Stomach (tissue), 9 donors: Measurements from ENCODE around the gene SPATA9. TPM values are rescaled to one million over a fixed set of nuclear protein-coding genes. Genes with fewer than 3 reads are reported as not detected.
"Not testable (repeated sequence)": the region's sequence is repeated elsewhere in the genome, so short reads cannot be mapped to it uniquely, and the experiment has no call there.

Source experiments
- DNase-seq, 2 donors: peaks; one replicate each; pipeline versions ENCODE4 v3.0.0 to v3.0.0-alpha.2; 2013 to 2019
- H3K27ac ChIP-seq, 5 donors: fragments of 200-600 bp in 4 of 5; sonication (generic) in 4 of 5; one replicate each; pipeline ENCODE4 v1.5.1; 2013 to 2019; ENCODE audit warnings: mild to moderate bottlenecking in 1 of 5, moderate library complexity in 1 of 5
- H3K27me3 ChIP-seq, 3 donors: fragments of 200-600 bp; sonication (generic); one replicate each; pipeline ENCODE4 v1.5.1; 2017 to 2019; ENCODE audit warnings: mixed run types in 1 of 3
- H3K36me3 ChIP-seq, 4 donors: fragments of 200-600 bp; sonication (generic); 1 replicate in 3 of 4; 2 replicates in 1 of 4; pipeline ENCODE4 v1.5.1; 2016 to 2019
- H3K4me1 ChIP-seq, 4 donors: fragments of 200-600 bp; sonication (generic); one replicate each; pipeline ENCODE4 v1.5.1; 2016 to 2019
- H3K4me3 ChIP-seq, 4 donors: fragments of 200-600 bp; sonication (generic) in 3 of 4; one replicate each; pipeline ENCODE4 v1.5.1; 2016 to 2019; ENCODE audit warnings: mild to moderate bottlenecking in 1 of 4
- H3K9me3 ChIP-seq, 4 donors: fragments of 200-600 bp; sonication (generic); one replicate each; pipeline ENCODE4 v1.5.1; 2016 to 2019
- CTCF ChIP-seq, 7 experiments: fragments of 450-650 bp in 4 of 7; fragments of 200-600 bp in 3 of 7; sonication (generic) in 3 of 7; IDR thresholded peaks; one replicate each; pipeline ENCODE4 v1.5.1; 2016 to 2019; ENCODE audit warnings: antibody characterized with exemption in 7 of 7, control low read depth in 2 of 7, mild to moderate bottlenecking in 1 of 7
- EP300 ChIP-seq: sonication (generic); formaldehyde crosslinking; IDR thresholded peaks from one replicate; pipeline ENCODE4 v1.6.1; 2017; ENCODE audit warnings: antibody characterized with exemption
- POLR2A ChIP-seq, 4 donors: fragments of 450-650 bp; IDR thresholded peaks; one replicate each; pipeline ENCODE4 v1.6.1; 2016; ENCODE audit warnings: antibody characterized with exemption in 4 of 4, control low read depth in 2 of 4, mild to moderate bottlenecking in 1 of 4, moderate library complexity in 1 of 4
- POLR2AphosphoS5 ChIP-seq, 3 donors: sonication (generic); formaldehyde crosslinking; IDR thresholded peaks; one replicate each; pipeline ENCODE4 v1.6.1; 2016; ENCODE audit warnings: antibody characterized with exemption in 3 of 3
- WGBS, 5 donors: extraction: QIAGEN DNeasy Blood & Tissue Kit in 3 of 5; methylation state at CpG; one replicate each; pipeline versions ENCODE4 v1.1.5 to v1.1.7; 2013 to 2018; 5-methylcytosine and 5-hydroxymethylcytosine counted together
- intact Hi-C: fragments of 100-400 bp; cut with DNase I; formaldehyde crosslinking; loops from one replicate; pipeline ENCODE4 v1.15.1; 2023; ENCODE audit warnings: low total_unique reads
- polyA plus RNA-seq, 3 donors: library from polyadenylated mRNA; stranded (reverse); fragments of 200-250 nt; gene quantifications; one replicate each; pipeline ENCODE4 v1.2.3, GENCODE V29; 2013
- total RNA-seq, 5 donors: library from RNA; depleted of rRNA; stranded (reverse); fragments of >200 nt; gene quantifications; one replicate each; pipeline versions ENCODE4 v1.1.0 to v1.2.3, GENCODE V29; 2014 to 2016
- donor health status: healthy with polysubstance abuse.
- donor health status: Bipolar disorder and iron deficiency.
- donor health status: healthy.

Gene SPATA9
- total and polyA plus RNA-seq, 8 donors: 0.35 to 0.55 TPM; not detected in 6

DNA sequence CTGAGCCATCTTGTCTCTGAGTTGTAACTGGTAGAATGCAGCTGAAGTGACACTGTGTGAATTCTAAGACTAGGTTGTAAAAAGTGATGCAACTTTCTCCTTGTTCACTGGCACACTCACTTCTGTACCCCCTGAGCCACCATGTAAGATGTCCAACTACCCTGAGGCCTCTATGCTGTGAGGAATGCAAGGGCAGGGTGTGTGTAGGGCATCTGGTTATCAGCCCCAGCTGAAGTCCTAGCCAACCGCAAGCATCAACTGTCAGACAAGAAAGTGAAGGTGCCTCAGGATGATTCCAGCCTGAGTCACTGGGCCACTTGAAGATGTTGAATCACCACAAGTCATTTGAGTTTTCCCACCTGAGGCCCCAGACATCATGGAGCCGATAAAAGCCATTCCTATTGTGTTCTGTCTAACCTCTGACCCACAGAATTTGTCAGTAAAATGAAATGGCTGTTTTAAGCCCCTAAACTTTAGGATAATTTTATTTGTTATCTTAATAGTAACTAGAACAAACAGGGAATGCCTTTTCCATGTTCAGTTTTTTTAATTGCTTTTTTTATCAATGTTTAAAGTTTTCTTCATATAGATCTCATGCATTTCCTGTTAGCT is 29.7 kb upstream of the SPATA9 start:
- Histone ChIP-seq H3K36me3 (peaks cover 0 to 3% (median 0%) of the 10 kb centered on the region in 4 donors), H3K9me3 (no peaks in the 10 kb centered on the region), H3K27ac (no peak overlapping the region), H3K27me3 (no peaks in the 10 kb centered on the region), H3K4me1 (peaks cover 0 to 12% (median 7%) of the 10 kb centered on the region in 4 donors), H3K4me3 (no peak overlapping the region)
- TF ChIP-seq CTCF (IDR thresholded peaks at IDR 0.05) (no peak), EP300 (no peak), POLR2AphosphoS5 (IDR thresholded peaks at IDR 0.05) (no peak), POLR2A (IDR thresholded peaks at IDR 0.05) (no peak)
- DNase-seq: no peak
- intact Hi-C loops: no loop called here
- WGBS, 5 donors: 33 to 71% (median 68%) methylated on average over 2 of the region's 2 CpGs

- H3K36me3 ChIP-seq: peaks cover 0 to 3% (median 0%) of the 10 kb centered on the region in 4 donors
- intact Hi-C loops: no loop called here
- no peaks in the 10 kb centered on the region for H3K27me3 ChIP-seq
- WGBS, 5 donors: 92 to 96% (median 94%) methylated on average over 27 of the region's 27 CpGs
- H3K9me3 ChIP-seq: no peaks in the 10 kb centered on the region
- TF ChIP-seq EP300 (no peak), CTCF (IDR thresholded peaks at IDR 0.05) (no peak), POLR2AphosphoS5 (IDR thresholded peaks at IDR 0.05) (no peak), POLR2A (IDR thresholded peaks at IDR 0.05) (no peak)
- H3K4me3 ChIP-seq: no peak overlapping the region
- peaks cover 0 to 12% (median 7%) of the 10 kb centered on the region in 4 donors for H3K4me1 ChIP-seq
- DNase-seq: no peak
- H3K27ac ChIP-seq: no peak overlapping the region
Observed at GRCh38 chr5:95711501-95712346, 28.9 kb upstream of the SPATA9 start.

DNA sequence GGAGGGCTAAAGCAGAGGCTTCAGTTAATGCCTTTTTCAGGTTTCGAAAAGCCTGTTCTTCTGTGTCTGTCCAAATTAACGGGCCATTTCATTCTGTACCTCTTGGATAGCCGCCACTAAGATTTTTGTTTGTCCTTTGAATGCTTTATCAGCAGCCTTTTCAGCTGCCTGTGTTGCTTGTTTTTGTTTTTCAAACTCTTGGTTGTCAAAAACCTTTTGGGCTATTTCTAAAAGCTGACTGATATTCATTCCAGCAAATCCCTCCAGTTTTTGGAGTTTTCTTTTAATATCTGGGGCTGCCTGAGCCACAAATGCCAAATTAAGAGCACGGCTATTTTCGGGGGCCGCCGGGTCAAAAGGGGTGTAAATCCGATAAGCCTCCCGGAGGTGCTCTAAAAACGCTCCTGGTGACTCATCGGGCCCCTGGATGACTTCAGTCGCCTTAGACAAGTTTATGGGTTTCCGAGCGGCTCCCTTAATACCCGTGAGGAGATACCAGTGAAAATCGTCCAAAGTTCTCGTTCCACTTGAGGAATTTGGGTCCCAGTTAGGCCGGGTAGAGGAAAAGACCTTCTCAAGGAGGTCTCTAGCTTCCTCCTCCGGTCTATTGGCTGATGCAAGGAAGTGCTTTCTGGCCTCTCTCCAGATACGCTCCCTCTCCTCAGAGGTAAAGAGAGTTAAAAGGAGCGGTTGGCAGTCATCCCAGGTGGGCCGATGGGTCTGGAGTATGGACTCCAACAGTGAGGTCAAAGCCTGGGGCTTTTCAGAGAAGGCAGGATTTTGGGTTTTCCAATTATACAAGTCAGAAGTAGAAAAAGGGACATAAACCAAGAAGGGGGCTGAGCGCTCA is 28.1 kb upstream of the SPATA9 start:
- intact Hi-C loops, DNase-seq, H3K9me3 ChIP-seq, H3K4me1 ChIP-seq, H3K36me3 ChIP-seq, H3K27ac ChIP-seq, H3K27me3 ChIP-seq: not testable (repeated sequence)
- WGBS, 5 donors: 49 to 57% (median 51%) methylated on average over 23 of the region's 23 CpGs
- H3K4me3 ChIP-seq: peak overlapping the region in 2 of 4 donors; percentile 4 to 5

DNA sequence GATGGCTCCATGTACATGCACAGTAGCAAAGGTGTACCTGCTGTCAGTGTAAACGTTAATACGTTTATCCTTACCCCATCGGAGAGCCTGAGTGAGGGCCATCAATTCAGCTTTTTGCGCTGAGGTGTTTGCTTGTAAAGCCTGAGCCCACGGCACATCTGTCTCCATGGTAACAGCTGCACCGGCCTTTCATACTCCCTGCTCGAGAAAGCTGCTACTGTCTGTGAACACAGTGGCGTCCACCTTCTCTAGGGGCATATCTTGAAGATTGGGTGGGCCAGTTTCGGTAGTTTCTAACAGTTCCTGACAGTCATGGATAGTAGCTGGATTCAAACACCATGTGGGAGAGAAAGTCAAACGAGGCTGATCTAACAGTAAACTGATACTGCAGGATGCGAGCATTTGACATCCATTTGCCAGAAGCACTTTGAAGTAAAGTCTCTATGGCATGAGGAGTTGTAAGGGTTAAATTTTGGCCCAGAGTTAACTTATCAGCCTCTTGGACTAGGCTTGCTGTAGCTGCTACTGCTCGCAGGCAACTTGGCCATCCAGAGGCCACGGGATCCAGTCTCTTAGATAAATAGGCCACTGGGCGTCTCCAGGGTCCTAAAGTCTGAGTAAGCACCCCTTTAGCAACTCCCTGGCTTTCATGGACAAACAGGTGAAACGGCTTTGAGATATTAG is 27.3 kb upstream of the SPATA9 start:
- peak; percentile 45 to 64 for DNase-seq
- Histone ChIP-seq H3K9me3 (no peaks in the 10 kb centered on the region), H3K27me3 (no peaks in the 10 kb centered on the region), H3K4me3 (peak overlapping the region in 2 of 4 donors; percentile 4 to 5), H3K27ac (no peak overlapping the region), H3K36me3 (no peaks in the 10 kb centered on the region), H3K4me1 (peaks cover 0 to 10% (median 6%) of the 10 kb centered on the region in 4 donors)
- 53 to 60% (median 57%) methylated on average over 15 of the region's 15 CpGs for WGBS, 5 donors
- intact Hi-C loops: no loop called here
- no peak for TF ChIP-seq POLR2AphosphoS5 (IDR thresholded peaks at IDR 0.05)
- no peak for TF ChIP-seq EP300
- no peak for TF ChIP-seq CTCF (IDR thresholded peaks at IDR 0.05)
- no peak for TF ChIP-seq POLR2A (IDR thresholded peaks at IDR 0.05)
